B cell (primary cell): ENCODE results near the gene TSSC4.

ENCODE experiments used
- CTCF ChIP-seq: fragments of 200-600 bp; IDR thresholded peaks from one replicate; pipeline ENCODE4 v1.8.0; 2022; ENCODE audit warnings: antibody characterized with exemption, mild to moderate bottlenecking
- EZH2 ChIP-seq: IDR thresholded peaks from 2 replicates; pipeline ENCODE4 v1.6.1; 2012; ENCODE audit warnings: borderline replicate concordance, low read depth, mild to moderate bottlenecking, moderate library complexity, low read length; ENCODE audit not compliant: insufficient read depth, poor library complexity, severe bottlenecking

GRCh38 chr11:2393941-2394817, 6.4 kb upstream of the TSSC4 start:
- TF ChIP-seq CTCF, result no peak
- no peak for TF ChIP-seq EZH2
